CD14-positive monocyte (primary cell): ENCODE data around the gene IQSEC3. TPM values are rescaled to one million over a fixed set of nuclear protein-coding genes. Genes with fewer than 3 reads are reported as not detected.

Experiments
- DNase-seq, 3 donors: peaks; one replicate each; pipeline ENCODE4 v3.0.0-alpha.2; 2011 to 2022
- H2AFZ ChIP-seq: 2 replicates; pipeline ENCODE4 v1.6.0; 2012; ENCODE audit warnings: mild to moderate bottlenecking, low read depth, low read length, inconsistent platforms; ENCODE audit not compliant: insufficient read depth, poor library complexity, severe bottlenecking
- H3K27ac ChIP-seq, 2 donors: 1 replicate in 1 of 2; 2 replicates in 1 of 2; pipeline ENCODE4 v1.5.1; 2012 to 2013; ENCODE audit warnings: low read length in 2 of 2, control low read depth in 1 of 2, inconsistent platforms in 1 of 2, low read depth in 1 of 2, mild to moderate bottlenecking in 1 of 2
- H3K27me3 ChIP-seq, 2 donors: one replicate each; pipeline versions ENCODE4 v1.6.0 to v1.6.1; 2011 to 2013; ENCODE audit warnings: low read length in 2 of 2; ENCODE audit not compliant: control insufficient read depth in 2 of 2, insufficient read depth in 2 of 2
- H3K36me3 ChIP-seq, 2 donors: replicated peaks in 1 of 2; 1 replicate in 1 of 2; 2 replicates in 1 of 2; pipeline versions ENCODE4 v1.5.1 to v1.6.1; 2012 to 2013; ENCODE audit warnings: low read length in 2 of 2, control low read depth in 1 of 2, inconsistent platforms in 1 of 2, mild to moderate bottlenecking in 1 of 2; ENCODE audit not compliant: insufficient read depth in 2 of 2, control insufficient read depth in 1 of 2
- H3K4me1 ChIP-seq, 2 donors: 1 replicate in 1 of 2; 2 replicates in 1 of 2; pipeline versions ENCODE4 v1.5.1 to v1.6.1; 2012 to 2013; ENCODE audit warnings: low read length in 2 of 2, control low read depth in 1 of 2, inconsistent platforms in 1 of 2, mild to moderate bottlenecking in 1 of 2, moderate library complexity in 1 of 2; ENCODE audit not compliant: insufficient read depth in 2 of 2, control insufficient read depth in 1 of 2
- H3K4me2 ChIP-seq: replicated peaks from 2 replicates; pipeline ENCODE3; 2012; ENCODE audit warnings: low read length, moderate library complexity, mild to moderate bottlenecking; ENCODE audit not compliant: poor library complexity, severe bottlenecking; ENCODE audit errors: extremely low read depth
- H3K4me3 ChIP-seq, 3 experiments: fragments of 200-600 bp in 1 of 3; sonication (generic) in 1 of 3; replicated peaks in 1 of 3; 1 replicate in 2 of 3; 2 replicates in 1 of 3; pipeline ENCODE4 v1.5.1; 2011 to 2013; ENCODE audit warnings: low read length in 3 of 3, mild to moderate bottlenecking in 3 of 3, control low read depth in 2 of 3, low read depth in 2 of 3, inconsistent platforms in 1 of 3, moderate library complexity in 1 of 3
- H3K79me2 ChIP-seq: 2 replicates; pipeline ENCODE4 v1.6.0; 2012; ENCODE audit warnings: mild to moderate bottlenecking, control low read depth, inconsistent platforms, low read length, moderate library complexity; ENCODE audit not compliant: insufficient read depth
- H3K9ac ChIP-seq: 2 replicates; pipeline ENCODE4 v1.6.0; 2017; ENCODE audit warnings: low read length, mild to moderate bottlenecking; ENCODE audit not compliant: insufficient read depth, poor library complexity, severe bottlenecking
- H3K9me3 ChIP-seq, 2 donors: replicated peaks in 1 of 2; 1 replicate in 1 of 2; 2 replicates in 1 of 2; pipeline versions ENCODE4 v1.5.1 to v1.6.1; 2012 to 2013; ENCODE audit warnings: low read length in 2 of 2, control low read depth in 1 of 2; ENCODE audit not compliant: control insufficient read depth in 1 of 2, insufficient read depth in 1 of 2
- H4K20me1 ChIP-seq: 2 replicates; pipeline ENCODE4 v1.6.0; 2012; ENCODE audit warnings: mild to moderate bottlenecking, low read length, control low read depth, moderate library complexity; ENCODE audit not compliant: insufficient read depth
- H3K27ac Mint-ChIP-seq, 7 donors: one replicate each; pipeline ENCODE4 v1.8.0; 2020; ENCODE audit warnings: mild to moderate bottlenecking in 7 of 7, mixed read lengths in 7 of 7, moderate library complexity in 6 of 7, inconsistent platforms in 2 of 7
- H3K27me3 Mint-ChIP-seq, 3 donors: one replicate each; pipeline ENCODE4 v1.8.0; 2021 to 2022; ENCODE audit warnings: low read depth in 3 of 3, mild to moderate bottlenecking in 3 of 3, mixed read lengths in 3 of 3, moderate library complexity in 3 of 3, inconsistent platforms in 1 of 3
- H3K36me3 Mint-ChIP-seq, 2 donors: one replicate each; pipeline ENCODE4 v1.8.0; 2020; ENCODE audit warnings: mixed read lengths in 2 of 2, inconsistent platforms in 1 of 2, mild to moderate bottlenecking in 1 of 2
- H3K4me1 Mint-ChIP-seq: one replicate; pipeline ENCODE4 v1.8.0; 2020; ENCODE audit warnings: mild to moderate bottlenecking, mixed read lengths
- H3K4me3 Mint-ChIP-seq, 2 donors: one replicate each; pipeline ENCODE4 v1.8.0; 2020; ENCODE audit warnings: mild to moderate bottlenecking in 2 of 2, mixed read lengths in 2 of 2, moderate library complexity in 1 of 2
- H3K9me3 Mint-ChIP-seq, 7 donors: one replicate each; pipeline ENCODE4 v1.8.0; 2020 to 2022; ENCODE audit warnings: mixed read lengths in 7 of 7, mild to moderate bottlenecking in 6 of 7, moderate library complexity in 6 of 7, inconsistent platforms in 2 of 7
- WGBS: methylation state at CpG from one replicate; pipeline ENCODE4 v1.1.5; 2013; ENCODE audit warnings: missing lambda C conversion rate; ENCODE audit not compliant: insufficient coverage; 5-methylcytosine and 5-hydroxymethylcytosine counted together
- intact Hi-C, 2 donors: fragments of 100-400 bp; cut with micrococcal nuclease; formaldehyde crosslinking; loops; one replicate each; pipeline versions ENCODE4 v1.15.0 to v1.15.1; 2023
- polyA plus RNA-seq, 3 donors: library from polyadenylated mRNA; depleted of rRNA in 1 of 3; unstranded in 2 of 3; stranded (reverse) in 1 of 3; fragments of 300-500 nt in 2 of 3; fragments of >200 nt in 1 of 3; fragmentation: Illumina TruSeq in 2 of 3; gene quantifications; 1 replicate in 2 of 3; 2 replicates in 1 of 3; pipeline ENCODE4 v1.2.3, GENCODE V29; 2012 to 2021
- TF ChIP-seq, protein P1 (sequence below): fragments of 200-600 bp; IDR thresholded peaks from one replicate; pipeline ENCODE4 v1.8.0; 2022; ENCODE audit warnings: antibody characterized with exemption, mild to moderate bottlenecking

The IQSEC3 gene
- polyA plus RNA-seq, 3 donors, result not detected

DNA sequence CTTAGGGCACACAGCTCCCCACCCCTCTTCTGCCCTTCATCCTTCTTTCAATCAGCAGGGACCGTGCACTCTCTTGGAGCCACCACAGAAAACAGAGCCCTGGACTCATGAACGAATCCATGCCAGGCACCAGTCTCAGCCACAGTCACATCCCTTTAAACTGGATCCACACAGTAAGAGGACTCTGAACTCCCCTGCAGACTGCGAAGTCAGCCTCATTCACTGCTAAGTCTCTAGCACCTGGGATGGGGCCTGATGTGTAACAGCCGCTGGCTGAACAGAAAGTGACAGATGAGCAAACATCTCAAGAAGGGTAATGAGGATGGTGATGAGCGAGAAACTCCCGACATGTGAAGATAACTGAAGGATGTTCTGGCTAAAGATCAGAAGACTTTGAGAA lies 45.8 kb upstream of the IQSEC3 start:
- TF ChIP-seq, protein P1, sequence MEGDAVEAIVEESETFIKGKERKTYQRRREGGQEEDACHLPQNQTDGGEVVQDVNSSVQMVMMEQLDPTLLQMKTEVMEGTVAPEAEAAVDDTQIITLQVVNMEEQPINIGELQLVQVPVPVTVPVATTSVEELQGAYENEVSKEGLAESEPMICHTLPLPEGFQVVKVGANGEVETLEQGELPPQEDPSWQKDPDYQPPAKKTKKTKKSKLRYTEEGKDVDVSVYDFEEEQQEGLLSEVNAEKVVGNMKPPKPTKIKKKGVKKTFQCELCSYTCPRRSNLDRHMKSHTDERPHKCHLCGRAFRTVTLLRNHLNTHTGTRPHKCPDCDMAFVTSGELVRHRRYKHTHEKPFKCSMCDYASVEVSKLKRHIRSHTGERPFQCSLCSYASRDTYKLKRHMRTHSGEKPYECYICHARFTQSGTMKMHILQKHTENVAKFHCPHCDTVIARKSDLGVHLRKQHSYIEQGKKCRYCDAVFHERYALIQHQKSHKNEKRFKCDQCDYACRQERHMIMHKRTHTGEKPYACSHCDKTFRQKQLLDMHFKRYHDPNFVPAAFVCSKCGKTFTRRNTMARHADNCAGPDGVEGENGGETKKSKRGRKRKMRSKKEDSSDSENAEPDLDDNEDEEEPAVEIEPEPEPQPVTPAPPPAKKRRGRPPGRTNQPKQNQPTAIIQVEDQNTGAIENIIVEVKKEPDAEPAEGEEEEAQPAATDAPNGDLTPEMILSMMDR, result no peak
- WGBS, result 60% methylated on average over 5 of the region's 6 CpGs
- peak overlapping the region in 3 of 7 donors; percentile 3 to 48 (median 5) for H3K27ac Mint-ChIP-seq
- H3K4me3 Mint-ChIP-seq, result no peak overlapping the region
- H3K4me1 Mint-ChIP-seq, result peaks cover 26% of the 10 kb centered on the region
- Histone ChIP-seq H3K27ac (peak overlapping the region in 1 of 2 donors; percentile 62), H3K9me3 (no peaks in the 10 kb centered on the region), H3K4me2 (no peak overlapping the region), H3K4me1 (peaks cover 21 to 26% of the 10 kb centered on the region in 2 donors), H3K79me2 (peaks cover 4% of the 10 kb centered on the region), H3K36me3 (peaks cover 16 to 22% of the 10 kb centered on the region in 2 donors), H2AFZ (no peak overlapping the region), H3K27me3 (no peaks in the 10 kb centered on the region), H4K20me1 (peaks cover 25% of the 10 kb centered on the region), H3K4me3 (no peak overlapping the region), H3K9ac (no peak overlapping the region)
- no peaks in the 10 kb centered on the region for H3K9me3 Mint-ChIP-seq
- H3K27me3 Mint-ChIP-seq, result no peaks in the 10 kb centered on the region
- DNase-seq, result no peak
- H3K36me3 Mint-ChIP-seq, result peaks cover 18 to 33% of the 10 kb centered on the region in 2 donors
- intact Hi-C loops, result no loop called here

DNA sequence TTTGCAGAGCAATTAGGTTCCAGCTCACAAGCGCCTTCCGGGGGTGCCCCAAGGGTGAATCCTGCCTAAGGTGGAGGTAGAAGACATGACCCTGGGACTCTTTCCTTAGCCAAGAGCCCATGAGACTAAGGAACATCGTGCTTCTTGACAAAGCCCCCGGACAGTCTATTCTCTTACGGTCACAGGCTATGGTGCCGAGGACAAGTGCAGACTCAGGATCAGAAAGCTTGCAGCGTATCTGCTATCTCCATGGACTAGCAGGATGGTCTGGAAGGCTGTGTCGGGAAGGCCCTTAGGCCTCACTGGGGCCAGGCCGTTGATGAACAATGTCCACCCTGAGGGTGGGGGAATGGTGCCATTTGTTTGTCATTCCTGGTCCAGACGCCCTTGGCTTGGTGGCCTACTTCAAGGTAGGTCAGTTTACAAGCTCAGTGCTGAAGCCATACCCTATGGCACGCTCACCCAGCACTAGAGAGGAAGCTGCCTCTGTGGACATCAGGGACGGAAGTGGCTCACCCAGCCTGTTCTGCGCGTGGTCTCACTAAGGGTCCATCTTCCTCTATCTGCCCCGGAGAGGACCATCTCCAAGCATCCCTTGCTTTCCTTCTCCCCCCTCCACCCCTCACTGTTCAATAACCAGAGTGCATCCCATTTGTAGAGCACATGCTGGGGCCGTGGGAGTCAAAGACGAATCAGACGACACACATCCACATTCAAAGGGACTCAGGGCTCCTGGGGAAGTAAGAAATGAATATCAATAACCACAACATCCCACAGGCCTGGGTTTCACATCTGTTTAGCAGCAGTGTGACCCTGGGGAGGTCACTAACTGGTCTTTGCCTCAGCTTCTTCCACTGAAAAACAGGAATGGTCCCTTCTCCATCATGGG lies 45.0 kb upstream of the IQSEC3 start:
- Histone ChIP-seq H3K9me3 (no peaks in the 10 kb centered on the region), H3K4me3 (peak overlapping the region in 1 of 3 experiments; percentile 24), H3K4me2 (peak overlapping the region; percentile 35), H3K4me1 (peaks cover 21 to 26% of the 10 kb centered on the region in 2 donors), H3K27me3 (no peaks in the 10 kb centered on the region), H2AFZ (peak overlapping the region; percentile 13), H3K79me2 (peaks cover 4% of the 10 kb centered on the region), H3K27ac (peak overlapping the region; percentile 52 to 62), H4K20me1 (peaks cover 25% of the 10 kb centered on the region), H3K36me3 (peaks cover 16 to 22% of the 10 kb centered on the region in 2 donors), H3K9ac (peak overlapping the region; percentile 16)
- Mint-ChIP-seq H3K27ac (peak overlapping the region; percentile 84 to 95 (median 90)), H3K36me3 (peaks cover 18 to 33% of the 10 kb centered on the region in 2 donors), H3K9me3 (no peaks in the 10 kb centered on the region), H3K4me3 (peak overlapping the region; percentile 50 to 81), H3K4me1 (peaks cover 26% of the 10 kb centered on the region), H3K27me3 (no peaks in the 10 kb centered on the region)
- WGBS, result 58% methylated on average over 18 of the region's 18 CpGs
- TF ChIP-seq, protein P1, result no peak
- DNase-seq, result peak; percentile 54 to 66 (median 62)
- intact Hi-C loops, result no loop called here
